GM12878 (cell line): ENCODE results near the gene PDGFB. TPM values are rescaled to one million over a fixed set of nuclear protein-coding genes. Genes with fewer than 3 reads are reported as not detected.

Experiments used
- ATAC-seq: fragments of 200-7000 bp; cut with Tn5 transposase; 3 replicates; pipeline ENCODE4 v1.9.1; 2020; ENCODE audit warnings: mild to moderate bottlenecking, moderate library complexity
- BruUV-seq: library from RNA; stranded (reverse); fragments of 400-500 nt; replicated peaks from 2 replicates; lab custom pipeline; 2021; lab: Mats Ljungman, UMichigan
- CTCF ChIA-PET: fragments of 300-600 bp; sonication (Branson Sonifier 250); formaldehyde crosslinking; extraction: SDS; loops from one replicate; lab custom pipeline; 2021; ENCODE audit warnings: inconsistent platforms; lab: Yijun Ruan, JAX
- POLR2A ChIA-PET: fragments of 350-600 bp; formaldehyde crosslinking; extraction: SDS; loops from one replicate; lab custom pipeline; 2021; ENCODE audit warnings: inconsistent platforms; lab: Charles Lee
- RAD21 ChIA-PET: fragments of 300-600 bp; sonication (Branson Sonifier 250); formaldehyde crosslinking; loops from one replicate; lab custom pipeline; 2023; ENCODE audit warnings: antibody characterized with exemption; ENCODE audit not compliant: unreplicated experiment; lab: Charles Lee
- SMC1A ChIA-PET: fragments of 300-600 bp; sonication (Branson Sonifier 250); formaldehyde crosslinking; loops from one replicate; lab custom pipeline; 2023; ENCODE audit not compliant: unreplicated experiment, uncharacterized antibody; lab: Charles Lee
- DNase-seq: peaks from one replicate; pipeline ENCODE4 v3.0.0-alpha.2; 2011; ENCODE audit warnings: low read depth, low spot score
- FAIRE-seq: peaks from 3 replicates; lab custom pipeline; 2011; peaks lifted over from hg19 to GRCh38; lab: Jason Lieb, UNC
- H2AFZ ChIP-seq: 2 replicates; pipeline ENCODE4 v1.6.0; 2011; ENCODE audit warnings: low read depth, low read length, control low read depth; ENCODE audit not compliant: control insufficient read depth
- H3K27ac ChIP-seq: 2 replicates; pipeline ENCODE4 v1.5.1; 2011; ENCODE audit warnings: control low read depth; ENCODE audit not compliant: control insufficient read depth, insufficient read depth
- H3K27me3 ChIP-seq, 2 experiments: replicated peaks in 1 of 2; 2 replicates each; pipeline versions ENCODE4 v1.6.0 to v1.6.1; 2011; ENCODE audit warnings: low read length in 1 of 2; ENCODE audit not compliant: control insufficient read depth in 2 of 2, insufficient read depth in 2 of 2
- H3K36me3 ChIP-seq, 2 experiments: 2 replicates each; pipeline ENCODE4 v1.5.1; 2011; ENCODE audit warnings: low read length in 1 of 2; ENCODE audit not compliant: control insufficient read depth in 2 of 2, insufficient read depth in 2 of 2
- H3K4me1 ChIP-seq: 2 replicates; pipeline ENCODE4 v1.6.1; 2011; ENCODE audit warnings: mild to moderate bottlenecking, low read length, moderate library complexity, mixed read lengths; ENCODE audit not compliant: control insufficient read depth, insufficient read depth
- H3K4me2 ChIP-seq: 2 replicates; pipeline ENCODE4 v1.6.0; 2011; ENCODE audit warnings: control low read depth; ENCODE audit not compliant: control insufficient read depth, insufficient read depth
- H3K4me3 ChIP-seq: fragments of 200-600 bp; sonication (generic); 2 replicates; pipeline ENCODE4 v1.5.1; 2016
- H3K79me2 ChIP-seq: 2 replicates; pipeline ENCODE4 v1.6.0; 2011; ENCODE audit warnings: low read length; ENCODE audit not compliant: control insufficient read depth, insufficient read depth
- H3K9ac ChIP-seq: 2 replicates; pipeline ENCODE4 v1.8.0; 2011; ENCODE audit warnings: low read length, control low read depth, mixed read lengths; ENCODE audit not compliant: control insufficient read depth, insufficient read depth
- H3K9me3 ChIP-seq: replicated peaks from 3 replicates; pipeline ENCODE4 v1.5.1; 2011; ENCODE audit warnings: mild to moderate bottlenecking, low read length; ENCODE audit not compliant: control insufficient read depth, insufficient read depth
- H4K20me1 ChIP-seq: 2 replicates; pipeline ENCODE4 v1.6.0; 2011; ENCODE audit not compliant: control insufficient read depth, insufficient read depth
- GATAD2B ChIP-seq: fragments of 450-650 bp; conservative IDR thresholded peaks from 2 replicates; pipeline ENCODE4 v1.6.1; 2017; ENCODE audit warnings: low read depth, mild to moderate bottlenecking, moderate library complexity
- HDAC6 ChIP-seq: fragments of 200-600 bp; sonication (generic); IDR thresholded peaks from one replicate; pipeline ENCODE4 v1.8.0; 2017; ENCODE audit warnings: antibody characterized with exemption; ENCODE audit not compliant: unreplicated experiment
- KAT2A ChIP-seq: conservative IDR thresholded peaks from 2 replicates; pipeline ENCODE4 v1.6.1; 2011; ENCODE audit warnings: low read depth, low read length; ENCODE audit not compliant: control insufficient read depth
- MYB ChIP-seq: fragments of 150-350 bp; IDR thresholded peaks from 2 replicates; pipeline ENCODE4 v1.6.1; 2014; ENCODE audit warnings: mild to moderate bottlenecking, low read depth, low read length, borderline replicate concordance
- MYC ChIP-seq: IDR thresholded peaks from 2 replicates; pipeline ENCODE4 v1.6.1; 2011; ENCODE audit warnings: mild to moderate bottlenecking, low read length, moderate library complexity, inconsistent platforms; ENCODE audit not compliant: insufficient read depth, insufficient replicate concordance, insufficient read length, severe bottlenecking
- NFYB ChIP-seq: IDR thresholded peaks from 2 replicates; pipeline ENCODE4 v1.6.1; 2011; ENCODE audit warnings: low read depth, mild to moderate bottlenecking, low read length, improper control_type of control experiment, moderate library complexity; ENCODE audit not compliant: insufficient read depth
- NR2F1 ChIP-seq: fragments of 450-650 bp; conservative IDR thresholded peaks from 2 replicates; pipeline ENCODE4 v1.6.1; 2017; ENCODE audit warnings: mild to moderate bottlenecking
- RELA ChIP-seq: fragments of 450-650 bp; IDR thresholded peaks from 2 replicates; pipeline ENCODE4 v1.8.0; 2014; ENCODE audit warnings: borderline replicate concordance; ENCODE audit not compliant: partially characterized antibody
- SMC3 ChIP-seq: IDR thresholded peaks from 2 replicates; pipeline ENCODE4 v1.6.1; 2011; ENCODE audit warnings: low read length, improper control_type of control experiment, borderline replicate concordance
- SREBF1 ChIP-seq: IDR thresholded peaks from 2 replicates; pipeline ENCODE4 v1.6.1; 2012; ENCODE audit warnings: mild to moderate bottlenecking, low read length
- WGBS: methylation state at CpG from one replicate; pipeline ENCODE4 v1.1.6; 2016; ENCODE audit warnings: low lambda C conversion rate; ENCODE audit not compliant: insufficient replicate concordance, insufficient coverage; ENCODE audit errors: missing lambda C conversion rate; 5-methylcytosine and 5-hydroxymethylcytosine counted together
- in situ Hi-C: fragments of 300-500 bp; cut with MboI; formaldehyde crosslinking; loops from 9 replicates; pipeline ENCODE4 v1.14.3; 2018; ENCODE audit warnings: mixed read lengths
- intact Hi-C: fragments of 100-400 bp; cut with micrococcal nuclease; formaldehyde crosslinking; loops from one replicate; pipeline ENCODE4 v1.14.2; 2022; ENCODE audit not compliant: unreplicated experiment
- polyA plus RNA-seq, 11 experiments: library from polyadenylated mRNA; depleted of rRNA in 4 of 11; unstranded in 6 of 11; stranded (reverse) in 5 of 11; fragments of >200 nt; fragmentation: Nextera tagmentation in 4 of 11; fragmentation: Illumina TruSeq in 1 of 11; extraction: Ambion mirVana in 4 of 11; extraction: Trizol in 1 of 11; gene quantifications; 1 replicate in 1 of 11; 2 replicates in 10 of 11; pipeline versions ENCODE4 v1.2.1 to v1.2.3, GENCODE V29; 2011 to 2016; ENCODE audit warnings: inconsistent platforms in 2 of 11, missing spikeins in 2 of 11, low read depth in 1 of 11
- total RNA-seq, 4 experiments: library from RNA; depleted of rRNA in 3 of 4; stranded (reverse); fragments of >200 nt in 3 of 4; fragmentation: Illumina TruSeq in 1 of 4; extraction: Trizol in 1 of 4; gene quantifications; 2 replicates each; pipeline versions ENCODE4 v1.2.1 to v1.2.3, GENCODE V29; 2013 to 2021
- TF ChIP-seq, protein P1 (sequence below): fragments of 450-650 bp; IDR thresholded peaks from 2 replicates; pipeline ENCODE4 v1.6.1; 2018; ENCODE audit warnings: borderline replicate concordance, mild to moderate bottlenecking; ENCODE audit not compliant: partially characterized antibody

Gene PDGFB
- total and polyA plus RNA-seq, 10 of the 15 experiments (the other 5 are each of a cell fraction or from before 2014, with no cell fraction given), result 0.13 to 1.1 (median 0.56) TPM; not detected in 1

DNA sequence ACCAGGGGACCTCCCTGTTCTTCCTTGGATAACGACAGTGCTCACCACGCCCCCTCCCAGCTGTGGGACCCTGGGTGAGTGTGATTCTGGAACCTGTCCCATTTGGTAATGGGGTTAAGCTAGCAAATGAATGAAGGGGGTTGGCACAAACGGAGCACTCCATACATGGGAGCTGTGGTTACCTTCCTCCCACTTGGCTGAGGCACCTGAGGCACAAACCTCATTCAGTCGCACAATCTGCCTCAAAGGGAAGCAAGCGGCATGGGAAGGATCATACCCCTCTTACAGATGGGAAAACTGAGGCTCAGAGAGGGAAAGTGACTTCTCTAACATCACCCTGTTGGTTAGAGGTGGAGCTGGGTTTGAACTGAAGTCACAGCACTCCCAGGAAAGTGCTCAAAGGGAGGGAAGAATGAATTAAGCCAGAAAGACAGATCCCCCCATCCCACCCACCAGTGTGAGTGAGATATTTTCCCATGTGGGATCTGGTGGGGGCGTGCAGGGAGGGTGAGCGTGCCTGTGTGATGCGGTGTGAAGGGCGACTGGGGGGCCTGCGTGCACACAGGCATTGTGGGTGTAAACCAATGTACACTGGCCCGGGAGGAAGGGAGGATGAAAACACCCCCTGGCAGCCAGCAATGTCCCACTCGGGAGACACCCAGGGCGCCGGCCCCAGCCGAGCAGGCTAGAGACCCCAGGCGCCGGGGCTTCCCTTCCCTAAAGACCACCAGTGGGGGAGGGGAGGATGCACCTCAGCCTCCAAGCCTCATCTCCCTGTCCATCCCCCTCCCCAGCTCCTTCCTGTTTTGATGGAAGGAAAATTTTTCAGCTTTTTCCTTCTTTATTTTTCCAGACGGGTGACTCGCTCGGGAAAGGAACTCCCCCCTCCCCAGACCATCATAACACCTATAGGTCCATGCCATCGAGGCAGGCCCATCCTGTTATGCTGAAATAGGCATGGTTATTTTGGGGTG, 8.0 kb upstream of the PDGFB start:
- no peaks in the 10 kb centered on the region for H3K27me3 ChIP-seq
- no peak overlapping the region for H3K4me3 ChIP-seq
- H3K27ac ChIP-seq, result no peak overlapping the region
- intact Hi-C loops (no loop called here), in situ Hi-C loops (no loop called here)
- no TSS peak for BruUV-seq
- no peak overlapping the region; the same call in 1 of the 2 replicates for H2AFZ ChIP-seq
- DNase-seq, result no peak
- no peaks in the 10 kb centered on the region for H3K79me2 ChIP-seq
- no peaks in the 10 kb centered on the region for H3K9me3 ChIP-seq
- POLR2A ChIA-PET, result interaction anchor here (0.5 to 1.0 kb wide), 4 partner anchors 17 to 1816 kb away, joined by 3 read pairs; no protein-coding TSS in a partner anchor
- H4K20me1 ChIP-seq, result no peaks in the 10 kb centered on the region
- ATAC-seq, result no peak
- SMC1A ChIA-PET, result interaction anchor here (0.6 to 1.1 kb wide), 2 partner anchors 11 to 43 kb away, joined by 3 read pairs; no protein-coding TSS in a partner anchor
- H3K4me1 ChIP-seq, result peaks cover 36% of the 10 kb centered on the region
- H3K4me2 ChIP-seq, result peak overlapping the region; percentile 86; the same call in 1 of the 2 replicates
- no peak overlapping the region for H3K9ac ChIP-seq
- FAIRE-seq, result no peak
- TF ChIP-seq GATAD2B (no peak), RELA (no peak), SMC3 (no peak), SREBF1 (no peak), NFYB (no peak), KAT2A (no peak), MYC (no peak), NR2F1 (no peak), HDAC6 (no peak), MYB (no peak)
- TF ChIP-seq, protein P1, sequence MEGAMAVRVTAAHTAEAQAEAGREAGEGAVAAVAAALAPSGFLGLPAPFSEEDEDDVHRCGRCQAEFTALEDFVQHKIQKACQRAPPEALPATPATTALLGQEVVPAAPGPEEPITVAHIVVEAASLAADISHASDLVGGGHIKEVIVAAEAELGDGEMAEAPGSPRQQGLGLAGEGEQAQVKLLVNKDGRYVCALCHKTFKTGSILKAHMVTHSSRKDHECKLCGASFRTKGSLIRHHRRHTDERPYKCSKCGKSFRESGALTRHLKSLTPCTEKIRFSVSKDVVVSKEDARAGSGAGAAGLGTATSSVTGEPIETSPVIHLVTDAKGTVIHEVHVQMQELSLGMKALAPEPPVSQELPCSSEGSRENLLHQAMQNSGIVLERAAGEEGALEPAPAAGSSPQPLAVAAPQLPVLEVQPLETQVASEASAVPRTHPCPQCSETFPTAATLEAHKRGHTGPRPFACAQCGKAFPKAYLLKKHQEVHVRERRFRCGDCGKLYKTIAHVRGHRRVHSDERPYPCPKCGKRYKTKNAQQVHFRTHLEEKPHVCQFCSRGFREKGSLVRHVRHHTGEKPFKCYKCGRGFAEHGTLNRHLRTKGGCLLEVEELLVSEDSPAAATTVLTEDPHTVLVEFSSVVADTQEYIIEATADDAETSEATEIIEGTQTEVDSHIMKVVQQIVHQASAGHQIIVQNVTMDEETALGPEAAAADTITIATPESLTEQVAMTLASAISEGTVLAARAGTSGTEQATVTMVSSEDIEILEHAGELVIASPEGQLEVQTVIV, result no peak
- H3K36me3 ChIP-seq, result no peaks in the 10 kb centered on the region
- CTCF ChIA-PET, result interaction anchor here (0.6 to 0.9 kb wide), 3 partner anchors 31 to 82 kb away, joined by 3 to 4 read pairs (median 3); no protein-coding TSS in a partner anchor
- RAD21 ChIA-PET, result interaction anchor here (1.0 kb wide), 1 partner anchor 194 kb away, joined by 3 read pairs; no protein-coding TSS in a partner anchor
- WGBS, result 15% methylated on average over 21 of the region's 21 CpGs
